Trophoblast cell (in vitro differentiated cells and primary cell): ENCODE results near the gene PPP1R15B.

ENCODE experiments used
- DNase-seq, 2 donors: peaks; one replicate each; pipeline ENCODE4 v3.0.0-alpha.2; 2016
- H2AFZ ChIP-seq: 2 replicates; pipeline ENCODE4 v1.6.1; 2013; ENCODE audit warnings: low read length, moderate library complexity, mild to moderate bottlenecking; ENCODE audit not compliant: insufficient read depth, poor library complexity
- H2AK5ac ChIP-seq: 2 replicates; pipeline ENCODE4 v1.6.1; 2013; ENCODE audit warnings: mild to moderate bottlenecking, low read length
- H2BK120ac ChIP-seq: 2 replicates; pipeline ENCODE4 v1.6.1; 2013; ENCODE audit warnings: low read length, mild to moderate bottlenecking, moderate library complexity; ENCODE audit not compliant: insufficient read depth, poor library complexity
- H2BK12ac ChIP-seq: 2 replicates; pipeline ENCODE4 v1.6.1; 2013; ENCODE audit warnings: mild to moderate bottlenecking, low read length, moderate library complexity
- H2BK5ac ChIP-seq: 2 replicates; pipeline ENCODE4 v1.6.1; 2013; ENCODE audit warnings: low read length, low read depth, moderate library complexity, mild to moderate bottlenecking; ENCODE audit not compliant: poor library complexity
- H3K14ac ChIP-seq: 2 replicates; pipeline ENCODE4 v1.6.1; 2013; ENCODE audit warnings: mild to moderate bottlenecking, low read length
- H3K18ac ChIP-seq: 2 replicates; pipeline ENCODE4 v1.6.1; 2013; ENCODE audit warnings: mild to moderate bottlenecking, low read length
- H3K23ac ChIP-seq: 2 replicates; pipeline ENCODE4 v1.6.1; 2013; ENCODE audit warnings: low read length
- H3K27ac ChIP-seq: 2 replicates; pipeline ENCODE4 v1.5.1; 2013; ENCODE audit warnings: low read depth, mild to moderate bottlenecking, inconsistent platforms, low read length, moderate library complexity
- H3K27me3 ChIP-seq: 2 replicates; pipeline ENCODE4 v1.6.1; 2013; ENCODE audit warnings: inconsistent platforms, mild to moderate bottlenecking, low read length, moderate library complexity; ENCODE audit not compliant: insufficient read depth
- H3K36me3 ChIP-seq, 2 experiments: 1 replicate in 1 of 2; 2 replicates in 1 of 2; pipeline ENCODE4 v1.6.1; 2013; ENCODE audit warnings: low read length in 2 of 2, mild to moderate bottlenecking in 2 of 2, moderate library complexity in 1 of 2; ENCODE audit not compliant: insufficient read depth in 2 of 2, control insufficient read depth in 1 of 2
- H3K4ac ChIP-seq: 2 replicates; pipeline ENCODE4 v1.6.1; 2013; ENCODE audit warnings: low read depth, mild to moderate bottlenecking, low read length, moderate library complexity
- H3K4me1 ChIP-seq, 2 experiments: 1 replicate in 1 of 2; 2 replicates in 1 of 2; pipeline ENCODE4 v1.6.1; 2013; ENCODE audit warnings: low read length in 2 of 2, mild to moderate bottlenecking in 2 of 2, moderate library complexity in 1 of 2; ENCODE audit not compliant: insufficient read depth in 2 of 2, control insufficient read depth in 1 of 2
- H3K4me2 ChIP-seq: 2 replicates; pipeline ENCODE4 v1.6.1; 2013; ENCODE audit warnings: inconsistent platforms, mild to moderate bottlenecking, low read length, moderate library complexity
- H3K4me3 ChIP-seq: 2 replicates; pipeline ENCODE4 v1.5.1; 2013; ENCODE audit warnings: mild to moderate bottlenecking, low read depth, low read length, inconsistent platforms
- H3K79me1 ChIP-seq: one replicate; pipeline ENCODE4 v1.6.1; 2013; ENCODE audit warnings: low read length
- H3K79me2 ChIP-seq: 2 replicates; pipeline ENCODE4 v1.6.1; 2013; ENCODE audit warnings: low read length, mild to moderate bottlenecking; ENCODE audit not compliant: control insufficient read depth, insufficient read depth, poor library complexity
- H3K9ac ChIP-seq: 2 replicates; pipeline ENCODE4 v1.6.1; 2013; ENCODE audit warnings: mild to moderate bottlenecking, low read length
- H3K9me3 ChIP-seq: 2 replicates; pipeline ENCODE4 v1.6.1; 2013; ENCODE audit warnings: low read depth, mild to moderate bottlenecking, control low read depth, inconsistent platforms, low read length; ENCODE audit not compliant: insufficient read depth
- H4K12ac ChIP-seq: 2 replicates; pipeline ENCODE4 v1.6.1; 2013; ENCODE audit warnings: low read depth, mild to moderate bottlenecking, low read length, moderate library complexity
- H4K8ac ChIP-seq: 2 replicates; pipeline ENCODE4 v1.6.1; 2013; ENCODE audit warnings: low read depth, mild to moderate bottlenecking, low read length, moderate library complexity
- H4K91ac ChIP-seq: one replicate; pipeline ENCODE4 v1.6.1; 2013; ENCODE audit warnings: low read depth, mild to moderate bottlenecking, low read length, moderate library complexity
- WGBS: extraction: QIAGEN DNeasy Blood & Tissue Kit; methylation state at CpG from one replicate; pipeline ENCODE4 v1.1.7; 2013; ENCODE audit warnings: missing lambda C conversion rate; ENCODE audit not compliant: insufficient read length, insufficient coverage; ENCODE audit errors: extremely low coverage; 5-methylcytosine and 5-hydroxymethylcytosine counted together

Gene PPP1R15B

GRCh38 chr1:204362984-204363334, 48.7 kb downstream of the PPP1R15B start:
- Histone ChIP-seq H2BK12ac (peak overlapping the region; percentile 33), H3K23ac (no peak overlapping the region), H2BK5ac (no peak overlapping the region), H3K14ac (peak overlapping the region; percentile 31), H3K9me3 (no peaks in the 10 kb centered on the region), H2AK5ac (peak overlapping the region; percentile 67), H3K27me3 (no peaks in the 10 kb centered on the region), H3K4ac (no peak overlapping the region), H3K18ac (peak overlapping the region; percentile 79), H4K12ac (peak overlapping the region; percentile 17), H3K79me2 (no peaks in the 10 kb centered on the region), H3K79me1 (peaks cover 11% of the 10 kb centered on the region), H3K27ac (no peak overlapping the region), H2BK120ac (peak overlapping the region; percentile 55), H3K36me3 (no peaks in the 10 kb centered on the region), H4K91ac (peak overlapping the region; percentile 87), H3K4me1 (peaks cover 15% of the 10 kb centered on the region in 2 experiments), H4K8ac (peak overlapping the region; percentile 88), H3K9ac (no peak overlapping the region), H3K4me2 (peak overlapping the region; percentile 73), H2AFZ (peak overlapping the region; percentile 75), H3K4me3 (no peak overlapping the region)
- no peak for DNase-seq
- WGBS = no CpG with 5 or more reads among the region's 11 CpGs

DNA sequence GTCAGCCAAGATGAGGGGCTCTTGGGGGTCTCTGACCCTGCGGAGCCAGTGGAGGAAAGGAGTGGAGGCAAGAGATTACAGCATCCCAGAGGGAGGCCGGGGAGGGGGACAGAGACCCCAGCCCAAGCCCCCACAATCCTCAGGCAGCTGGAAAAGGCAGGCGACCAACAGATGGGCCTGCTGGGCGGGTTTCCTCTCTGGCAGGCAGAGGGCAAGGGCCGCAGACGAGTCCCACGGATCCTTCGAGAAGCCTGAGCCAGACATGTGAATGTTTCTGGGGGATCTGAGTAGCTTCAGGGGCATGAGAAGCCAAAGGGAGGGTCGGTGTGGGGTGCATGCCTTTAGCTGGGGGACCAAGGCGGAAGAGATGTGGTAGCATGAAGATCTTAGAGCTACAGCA, 49.8 kb downstream of the PPP1R15B start:
- H4K91ac ChIP-seq = peak overlapping the region; percentile 87
- peak overlapping the region; percentile 25 for H2BK12ac ChIP-seq
- no peak overlapping the region for H2AFZ ChIP-seq
- H3K4me3 ChIP-seq = no peak overlapping the region
- no CpG with 5 or more reads among the region's 10 CpGs for WGBS
- H3K4me1 ChIP-seq = peaks cover 15% of the 10 kb centered on the region in 2 experiments
- H3K18ac ChIP-seq = no peak overlapping the region
- H4K8ac ChIP-seq = peak overlapping the region; percentile 17
- H3K27me3 ChIP-seq = no peaks in the 10 kb centered on the region
- no peak overlapping the region for H2AK5ac ChIP-seq
- DNase-seq = no peak
- no peak overlapping the region for H3K9ac ChIP-seq
- peak overlapping the region; percentile 47 for H2BK120ac ChIP-seq
- no peak overlapping the region for H2BK5ac ChIP-seq
- no peaks in the 10 kb centered on the region for H3K79me2 ChIP-seq
- peaks cover 11% of the 10 kb centered on the region for H3K79me1 ChIP-seq
- H3K9me3 ChIP-seq = no peaks in the 10 kb centered on the region
- no peaks in the 10 kb centered on the region for H3K36me3 ChIP-seq
- H3K14ac ChIP-seq = no peak overlapping the region
- no peak overlapping the region for H4K12ac ChIP-seq
- H3K23ac ChIP-seq = no peak overlapping the region
- no peak overlapping the region for H3K4ac ChIP-seq
- H3K27ac ChIP-seq = no peak overlapping the region
- H3K4me2 ChIP-seq = no peak overlapping the region

GRCh38 chr1:204361341-204361771, 50.3 kb downstream of the PPP1R15B start:
- H4K12ac ChIP-seq = no peak overlapping the region
- peak overlapping the region; percentile 17 for H4K8ac ChIP-seq
- H3K4me1 ChIP-seq = peaks cover 15% of the 10 kb centered on the region in 2 experiments
- WGBS = no CpG with 5 or more reads among the region's 2 CpGs
- no peak overlapping the region for H3K23ac ChIP-seq
- H3K9ac ChIP-seq = no peak overlapping the region
- peaks cover 11% of the 10 kb centered on the region for H3K79me1 ChIP-seq
- H2AFZ ChIP-seq = peak overlapping the region; percentile 5
- no peak overlapping the region for H3K4me2 ChIP-seq
- H3K18ac ChIP-seq = peak overlapping the region; percentile 16
- no peak overlapping the region for H2BK5ac ChIP-seq
- H4K91ac ChIP-seq = peak overlapping the region; percentile 87
- H3K4ac ChIP-seq = no peak overlapping the region
- no peak for DNase-seq
- no peak overlapping the region for H3K4me3 ChIP-seq
- H2AK5ac ChIP-seq = peak overlapping the region; percentile 57
- no peaks in the 10 kb centered on the region for H3K9me3 ChIP-seq
- H2BK12ac ChIP-seq = peak overlapping the region; percentile 25
- H3K79me2 ChIP-seq = no peaks in the 10 kb centered on the region
- H3K36me3 ChIP-seq = no peaks in the 10 kb centered on the region
- no peaks in the 10 kb centered on the region for H3K27me3 ChIP-seq
- no peak overlapping the region for H3K14ac ChIP-seq
- H2BK120ac ChIP-seq = peak overlapping the region; percentile 47
- H3K27ac ChIP-seq = no peak overlapping the region

DNA sequence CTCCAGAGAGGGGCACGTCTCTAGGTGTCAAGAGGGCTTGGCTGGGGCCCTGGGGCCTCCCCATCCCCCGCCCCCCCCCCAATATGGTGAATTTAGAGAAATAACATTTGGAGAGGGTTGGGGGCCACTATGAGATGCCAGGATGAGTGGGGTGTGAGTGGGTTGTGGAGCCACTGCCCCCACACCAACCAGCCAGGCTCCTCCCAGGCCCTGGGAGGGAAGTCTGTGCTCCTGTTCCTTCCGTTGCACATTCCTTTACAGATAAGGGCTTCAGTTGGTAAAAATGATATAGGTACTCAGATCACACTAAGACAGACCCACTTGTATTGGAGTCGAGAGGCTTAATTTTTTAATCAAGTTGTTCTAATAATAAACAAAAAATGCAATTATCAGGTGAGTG, 51.3 kb downstream of the PPP1R15B start:
- Histone ChIP-seq H2AK5ac (no peak overlapping the region), H2BK120ac (no peak overlapping the region), H3K4ac (no peak overlapping the region), H3K79me2 (no peaks in the 10 kb centered on the region), H4K8ac (no peak overlapping the region), H3K14ac (no peak overlapping the region), H3K4me2 (no peak overlapping the region), H3K4me1 (peaks cover 15% of the 10 kb centered on the region in 2 experiments), H4K91ac (no peak overlapping the region), H3K18ac (no peak overlapping the region), H3K23ac (no peak overlapping the region), H2BK12ac (no peak overlapping the region), H3K9me3 (no peaks in the 10 kb centered on the region), H3K27ac (no peak overlapping the region), H3K9ac (no peak overlapping the region), H2AFZ (no peak overlapping the region), H3K4me3 (no peak overlapping the region), H3K36me3 (no peaks in the 10 kb centered on the region), H4K12ac (no peak overlapping the region), H2BK5ac (no peak overlapping the region), H3K79me1 (peaks cover 11% of the 10 kb centered on the region), H3K27me3 (no peaks in the 10 kb centered on the region)
- no peak for DNase-seq
- WGBS = no CpG with 5 or more reads among the region's 4 CpGs
